K562 (cell line): ENCODE results near the gene MYO1D. TPM values are rescaled to one million over a fixed set of nuclear protein-coding genes. Genes with fewer than 3 reads are reported as not detected.

Experiments used
- ATAC-seq: fragments of 200-7000 bp; cut with Tn5 transposase; 3 replicates; pipeline ENCODE4 v1.9.1; 2020; ENCODE audit warnings: moderate library complexity
- BruUV-seq: library from RNA; stranded (reverse); fragments of 400-500 nt; replicated peaks from 2 replicates; lab custom pipeline; 2021; lab: Mats Ljungman, UMichigan
- CTCF ChIA-PET: fragments of 300-600 bp; formaldehyde crosslinking; extraction: SDS; loops from one replicate; lab custom pipeline; 2021; ENCODE audit warnings: low intra/inter-chr PET ratio; lab: Yijun Ruan, JAX
- POLR2A ChIA-PET: fragments of 300-600, 350-650 bp; sonication (Branson Sonifier 250); formaldehyde crosslinking; extraction: SDS; loops from one replicate; lab custom pipeline; 2021; ENCODE audit warnings: antibody characterized with exemption, inconsistent platforms; lab: Yijun Ruan, JAX
- DNase-seq, 4 experiments: peaks; one replicate each; pipeline versions ENCODE4 v3.0.0 to v3.0.0-alpha.2; 2011 to 2018; ENCODE audit warnings: low spot score in 3 of 4, mixed read lengths in 3 of 4; ENCODE audit errors: extremely low read depth in 1 of 4
- FAIRE-seq: peaks from 2 replicates; lab custom pipeline; 2011; peaks lifted over from hg19 to GRCh38; lab: Jason Lieb, UNC
- H2AFZ ChIP-seq: 2 replicates; pipeline ENCODE4 v1.6.0; 2011; ENCODE audit warnings: low read depth, low read length, control low read depth, inconsistent platforms
- H3K27ac ChIP-seq: fragments of 200-600 bp; 3 replicates; pipeline ENCODE4 v1.8.0; 2011; ENCODE audit warnings: low read depth, mild to moderate bottlenecking, control low read depth, inconsistent platforms, low read length, moderate library complexity, mixed read lengths; ENCODE audit errors: extremely low read depth
- H3K27me3 ChIP-seq, 2 experiments: fragments of 300-600 bp in 1 of 2; 2 replicates in 1 of 2; 3 replicates in 1 of 2; pipeline versions ENCODE4 v1.6.0 to v1.8.0; 2011; ENCODE audit warnings: inconsistent platforms in 2 of 2, low read length in 2 of 2, mild to moderate bottlenecking in 1 of 2, mixed read lengths in 1 of 2, moderate library complexity in 1 of 2; ENCODE audit not compliant: control insufficient read depth in 2 of 2, insufficient read depth in 2 of 2
- H3K36me3 ChIP-seq: fragments of 300-600 bp; 3 replicates; pipeline ENCODE4 v1.8.0; 2011; ENCODE audit warnings: mild to moderate bottlenecking, low read length, inconsistent platforms; ENCODE audit not compliant: control insufficient read depth, insufficient read depth
- H3K4me1 ChIP-seq, 2 experiments: fragments of 200-600 bp in 1 of 2; replicated peaks in 1 of 2; 2 replicates in 1 of 2; 3 replicates in 1 of 2; pipeline versions ENCODE4 v1.5.1 to v1.8.0; 2011; ENCODE audit warnings: inconsistent platforms in 2 of 2, low read length in 2 of 2, mild to moderate bottlenecking in 1 of 2, mixed read lengths in 1 of 2, moderate library complexity in 1 of 2; ENCODE audit not compliant: control insufficient read depth in 2 of 2, insufficient read depth in 2 of 2
- H3K4me2 ChIP-seq: 2 replicates; pipeline ENCODE4 v1.6.1; 2011; ENCODE audit warnings: low read length, control low read depth, inconsistent platforms, mixed read lengths; ENCODE audit not compliant: insufficient read depth
- H3K4me3 ChIP-seq: fragments of 200-600 bp; sonication (generic), shearing (Covaris generic); 2 replicates; pipeline ENCODE4 v1.5.1; 2016; ENCODE audit warnings: control low read depth, inconsistent platforms
- H3K79me2 ChIP-seq: fragments of 200-600 bp; 3 replicates; pipeline ENCODE4 v1.8.0; 2011; ENCODE audit warnings: low read length, inconsistent platforms; ENCODE audit not compliant: control insufficient read depth, insufficient read depth
- H3K9ac ChIP-seq, 2 experiments: 2 replicates each; pipeline versions ENCODE4 v1.6.0 to v1.6.1; 2011; ENCODE audit warnings: low read depth in 2 of 2, low read length in 2 of 2, control low read depth in 1 of 2, inconsistent platforms in 1 of 2, mild to moderate bottlenecking in 1 of 2, mixed read lengths in 1 of 2; ENCODE audit not compliant: insufficient read depth in 1 of 2
- H3K9me1 ChIP-seq: one replicate; pipeline ENCODE4 v1.6.0; 2011; ENCODE audit warnings: inconsistent platforms, mild to moderate bottlenecking, low read length, moderate library complexity; ENCODE audit not compliant: control insufficient read depth, insufficient read depth
- H3K9me3 ChIP-seq: replicated peaks from 2 replicates; pipeline ENCODE4 v1.5.1; 2011; ENCODE audit warnings: low read depth, low read length, inconsistent platforms; ENCODE audit not compliant: control insufficient read depth, insufficient read depth
- H4K20me1 ChIP-seq: replicated peaks from 2 replicates; pipeline ENCODE4 v1.6.1; 2011; ENCODE audit warnings: low read length, inconsistent platforms, mixed read lengths; ENCODE audit not compliant: control insufficient read depth, insufficient read depth
- ARNT ChIP-seq, 2 experiments: fragments of 450-650 bp; IDR thresholded peaks; 2 replicates each; pipeline ENCODE4 v1.6.1; 2016; ENCODE audit warnings: mild to moderate bottlenecking in 1 of 2
- HOXB6 ChIP-seq: fragments of 250-450 bp; sonication (Bioruptor Pico); IDR thresholded peaks from 2 replicates; pipeline ENCODE4 v1.5.1; 2022; ENCODE audit warnings: mild to moderate bottlenecking, borderline replicate concordance
- KLF16 ChIP-seq: IDR thresholded peaks from 2 replicates; pipeline ENCODE4 v1.6.1; 2016; ENCODE audit warnings: antibody characterized with exemption
- MXD1 ChIP-seq: fragments of 250-450 bp; sonication (Bioruptor Pico); IDR thresholded peaks from 2 replicates; pipeline ENCODE4 v1.8.0; 2021; ENCODE audit warnings: borderline replicate concordance, mild to moderate bottlenecking, moderate library complexity; ENCODE audit not compliant: poor library complexity, severe bottlenecking
- PHTF2 ChIP-seq: fragments of 250-450 bp; sonication (Bioruptor Pico); IDR thresholded peaks from 2 replicates; pipeline ENCODE4 v1.5.0; 2021; ENCODE audit warnings: mild to moderate bottlenecking
- POLR3G ChIP-seq: IDR thresholded peaks from 2 replicates; pipeline ENCODE4 v1.6.1; 2011; ENCODE audit not compliant: insufficient read length, insufficient replicate concordance; ENCODE audit errors: extremely low read depth
- RUNX1 ChIP-seq: sonication (generic); IDR thresholded peaks from 2 replicates; pipeline ENCODE4 v1.6.1; 2016; ENCODE audit warnings: antibody characterized with exemption, low read depth
- SOX6 ChIP-seq: fragments of 450-650 bp; IDR thresholded peaks from 2 replicates; pipeline ENCODE4 v1.6.1; 2014; ENCODE audit warnings: mild to moderate bottlenecking
- SRSF3 ChIP-seq: fragments of 200-400 bp; formaldehyde crosslinking; IDR thresholded peaks from 2 replicates; pipeline ENCODE4 v1.6.1; 2016; ENCODE audit warnings: mild to moderate bottlenecking, low read length, moderate library complexity; ENCODE audit not compliant: insufficient read depth
- TAF9B ChIP-seq: fragments of 450-650 bp; IDR thresholded peaks from 2 replicates; pipeline ENCODE4 v1.6.1; 2018; ENCODE audit warnings: mild to moderate bottlenecking; ENCODE audit not compliant: partially characterized antibody
- TEAD1 ChIP-seq, 2 experiments: fragments of 450-650 bp in 1 of 2; sonication (generic) in 1 of 2; formaldehyde crosslinking; IDR thresholded peaks; 2 replicates each; pipeline versions ENCODE4 v1.4.0 to v1.8.0; 2020 to 2022; ENCODE audit warnings: mild to moderate bottlenecking in 2 of 2, missing genetic modification reagents in 1 of 2
- WGBS: fragments of 100-300 bp; shearing (Covaris generic); methylation state at CpG from one replicate; pipeline ENCODE4 v1.1.6; 2016; ENCODE audit warnings: low coverage, mixed read lengths; ENCODE audit not compliant: insufficient coverage; ENCODE audit errors: missing lambda C conversion rate; 5-methylcytosine and 5-hydroxymethylcytosine counted together
- in situ Hi-C: fragments of 300-500 bp; cut with MboI; formaldehyde crosslinking; loops from 4 replicates; pipeline ENCODE4 v1.15.0; 2018; ENCODE audit warnings: inconsistent platforms, mixed read lengths
- intact Hi-C: fragments of 100-400 bp; cut with micrococcal nuclease; formaldehyde crosslinking; loops from 2 replicates; pipeline ENCODE4 v1.14.2; 2022
- polyA plus RNA-seq, 8 experiments: library from polyadenylated mRNA; depleted of rRNA in 4 of 8; stranded (reverse) in 5 of 8; unstranded in 3 of 8; fragments of >200 nt; fragmentation: Nextera tagmentation in 2 of 8; fragmentation: Illumina TruSeq in 1 of 8; extraction: Ambion mirVana in 2 of 8; extraction: Trizol in 1 of 8; gene quantifications; 2 replicates each; pipeline versions ENCODE4 v1.2.1 to v1.2.3, GENCODE V29; 2011 to 2014; ENCODE audit warnings: inconsistent platforms in 1 of 8, missing spikeins in 1 of 8
- total RNA-seq, 7 experiments: library from RNA; depleted of rRNA in 6 of 7; stranded (reverse); fragments of >200 nt in 6 of 7; fragmentation: Illumina TruSeq in 2 of 7; extraction: Trizol in 2 of 7; gene quantifications; 2 replicates each; pipeline versions ENCODE4 v1.2.1 to v1.2.3, GENCODE V29; 2011 to 2021; ENCODE audit warnings: low replicate concordance in 1 of 7
- TF ChIP-seq, protein P1 (sequence below): sonication (generic); formaldehyde crosslinking; IDR thresholded peaks from 2 replicates; pipeline ENCODE4 v1.8.0; 2022; ENCODE audit warnings: missing genetic modification reagents, mild to moderate bottlenecking, moderate library complexity, borderline replicate concordance

Gene MYO1D
- total and polyA plus RNA-seq, 9 of the 15 experiments (the other 6 are each of a cell fraction or from before 2014, with no cell fraction given), result 2.1 to 71.2 (median 45.4) TPM

DNA sequence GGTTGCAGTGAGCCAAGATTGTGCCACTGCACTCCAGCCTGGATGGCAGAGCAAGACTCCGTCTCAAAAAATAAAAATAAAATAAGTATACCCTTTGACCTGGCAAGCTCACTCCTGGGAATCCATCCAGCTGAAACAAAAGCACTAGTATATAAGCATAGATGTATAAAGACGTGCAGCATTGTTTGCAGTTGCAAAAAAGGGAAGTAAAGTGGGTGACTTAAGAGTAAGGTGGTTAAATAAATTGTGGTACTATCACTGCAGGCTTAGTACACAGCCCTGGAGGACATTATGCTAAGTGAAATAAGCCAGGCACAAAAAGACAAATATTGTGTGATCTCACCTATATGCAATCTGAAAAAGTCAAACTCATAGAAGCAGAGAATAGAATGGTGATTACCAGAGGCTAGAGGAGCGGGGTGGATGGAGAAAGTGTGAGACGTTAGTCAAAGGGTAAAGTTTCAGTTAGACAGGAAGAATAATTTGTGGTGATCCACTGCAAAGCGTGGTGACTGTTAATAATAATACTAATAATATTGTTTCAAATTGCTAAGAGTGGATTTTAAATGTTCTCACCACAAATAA, 113.0 kb downstream of the MYO1D start:
- Histone ChIP-seq H4K20me1 (no peaks in the 10 kb centered on the region), H3K79me2 (no peaks in the 10 kb centered on the region), H3K9me3 (no peaks in the 10 kb centered on the region), H3K9ac (no peak overlapping the region), H3K4me3 (no peak overlapping the region), H3K27ac (no peak overlapping the region), H3K36me3 (peaks cover 28% of the 10 kb centered on the region), H3K4me1 (no peaks in the 10 kb centered on the region), H3K9me1 (no peaks in the 10 kb centered on the region), H2AFZ (no peak overlapping the region), H3K4me2 (no peak overlapping the region), H3K27me3 (no peaks in the 10 kb centered on the region)
- DNase-seq (no peak), FAIRE-seq (no peak), ATAC-seq (no peak)
- ChIA-PET POLR2A (interaction anchor here (1.0 kb wide), 1 partner anchor 14 kb away, joined by 4 read pairs; no protein-coding TSS in a partner anchor), CTCF (no interaction called here)
- intact Hi-C loops, result no loop called here
- 77% methylated on average over 5 of the region's 5 CpGs for WGBS
- in situ Hi-C loops, result no loop called here
- TF ChIP-seq PHTF2 (CRISPR knock-in tag), result no peak
- TF ChIP-seq KLF16, result no peak
- TF ChIP-seq TEAD1 (CRISPR knock-in tag; IDR thresholded peaks at IDR 0.05), result no peak
- no peak for TF ChIP-seq ARNT (IDR thresholded peaks at IDR 0.05)
- no peak for TF ChIP-seq HOXB6 (CRISPR knock-in tag)
- TF ChIP-seq MXD1 (CRISPR knock-in tag), result no peak
- TF ChIP-seq, protein P1, sequence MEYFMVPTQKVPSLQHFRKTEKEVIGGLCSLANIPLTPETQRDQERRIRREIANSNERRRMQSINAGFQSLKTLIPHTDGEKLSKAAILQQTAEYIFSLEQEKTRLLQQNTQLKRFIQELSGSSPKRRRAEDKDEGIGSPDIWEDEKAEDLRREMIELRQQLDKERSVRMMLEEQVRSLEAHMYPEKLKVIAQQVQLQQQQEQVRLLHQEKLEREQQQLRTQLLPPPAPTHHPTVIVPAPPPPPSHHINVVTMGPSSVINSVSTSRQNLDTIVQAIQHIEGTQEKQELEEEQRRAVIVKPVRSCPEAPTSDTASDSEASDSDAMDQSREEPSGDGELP, result no peak
- no peak for TF ChIP-seq RUNX1
- TF ChIP-seq TAF9B, result no peak
- TF ChIP-seq POLR3G, result no peak
- TF ChIP-seq SOX6, result no peak
- TF ChIP-seq SRSF3, result no peak
- no TSS peak for BruUV-seq
